ENCODE data around the gene B4GALNT1. TPM values are rescaled to one million over a fixed set of nuclear protein-coding genes. Genes with fewer than 3 reads are reported as not detected.
"Not testable (repeated sequence)": the region's sequence is repeated elsewhere in the genome, so short reads cannot be mapped to it uniquely, and the experiment has no call there.

The B4GALNT1 gene
- total RNA-seq, 3 donors from 2014 or later = 0.64 to 2.2 (median 0.65) TPM

GRCh38 chr12:57655541-57656240, 22.7 kb upstream of the B4GALNT1 start:
- intact Hi-C loops (cut with DNase I, micrococcal nuclease) = no loop called here
- DNase-seq = no peak
- H3K4me1 ChIP-seq (ENCODE audit: low read depth) = no peaks in the 10 kb centered on the region

GRCh38 chr12:57654042-57654441, 21.0 kb upstream of the B4GALNT1 start:
- H3K4me1 ChIP-seq (ENCODE audit: low read depth) = no peaks in the 10 kb centered on the region
- TF ChIP-seq CTCF (IDR thresholded peaks at IDR 0.05) = no peak
- DNase-seq = no peak
- H3K4me3 ChIP-seq = no peak overlapping the region
- ATAC-seq = no peak
- intact Hi-C loops (cut with DNase I, micrococcal nuclease) = no loop called here
- H3K36me3 ChIP-seq (ENCODE audit: low read depth) = no peaks in the 10 kb centered on the region
- H3K9me3 ChIP-seq = no peaks in the 10 kb centered on the region

More at GRCh38 chr12:57655541-57656240, 22.7 kb upstream of the B4GALNT1 start:
- Histone ChIP-seq H3K9me3 (no peaks in the 10 kb centered on the region), H3K4me3 (no peak overlapping the region), H3K36me3 (ENCODE audit: low read depth) (no peaks in the 10 kb centered on the region)
- TF ChIP-seq CTCF (IDR thresholded peaks at IDR 0.05) = no peak
- no peak for ATAC-seq

- intact Hi-C loops (cut with DNase I, micrococcal nuclease); DNase-seq: not testable (repeated sequence)
These were observed 13.7 kb upstream of the B4GALNT1 start for GRCh38 chr12:57646659-57647049.

GRCh38 chr12:57645990-57646658, 13.1 kb upstream of the B4GALNT1 start:
- ATAC-seq; intact Hi-C loops (cut with DNase I, micrococcal nuclease): not testable (repeated sequence)

More at GRCh38 chr12:57646659-57647049, 13.7 kb upstream of the B4GALNT1 start:
- not testable (repeated sequence) for H3K4me1 ChIP-seq (ENCODE audit: low read depth); ATAC-seq; H3K4me3 ChIP-seq; H3K36me3 ChIP-seq (ENCODE audit: low read depth)
- H3K9me3 ChIP-seq = peaks cover 14% of the 10 kb centered on the region

GRCh38 chr12:57641699-57642442, 8.9 kb upstream of the B4GALNT1 start:
- no peaks in the 10 kb centered on the region for H3K4me1 ChIP-seq (ENCODE audit: low read depth)
- no peaks in the 10 kb centered on the region for H3K36me3 ChIP-seq (ENCODE audit: low read depth)
- intact Hi-C loops (cut with DNase I, micrococcal nuclease) = no loop called here
- DNase-seq (no peak), ATAC-seq (no peak)
- H3K9me3 ChIP-seq = peaks cover 14% of the 10 kb centered on the region
- no peak overlapping the region for H3K4me3 ChIP-seq
- TF ChIP-seq CTCF (IDR thresholded peaks at IDR 0.05) = no peak

More at GRCh38 chr12:57645990-57646658, 13.1 kb upstream of the B4GALNT1 start:
- H3K9me3 ChIP-seq = peaks cover 14% of the 10 kb centered on the region
- H3K4me3 ChIP-seq; DNase-seq; H3K36me3 ChIP-seq (ENCODE audit: low read depth); H3K4me1 ChIP-seq (ENCODE audit: low read depth): not testable (repeated sequence)

- DNase-seq (no peak), ATAC-seq (no peak)
- Histone ChIP-seq H3K4me1 (ENCODE audit: low read depth) (no peaks in the 10 kb centered on the region), H3K9me3 (peaks cover 5% of the 10 kb centered on the region), H3K36me3 (ENCODE audit: low read depth) (no peaks in the 10 kb centered on the region), H3K4me3 (no peak overlapping the region)
- intact Hi-C loops (cut with DNase I, micrococcal nuclease) = no loop called here
- no peak for TF ChIP-seq CTCF (IDR thresholded peaks at IDR 0.05)
These were observed 7.4 kb upstream of the B4GALNT1 start for GRCh38 chr12:57640175-57641042.
